GM20431 (cell line): ENCODE results near the gene COPS9.

Experiments
- in situ Hi-C: fragments of 300-500 bp; cut with MseI, MboI; formaldehyde crosslinking; loops from one replicate; pipeline ENCODE4 v1.15.0; 2020; ENCODE audit warnings: low sequenced_read_pairs; ENCODE audit not compliant: unreplicated experiment

Gene COPS9

DNA sequence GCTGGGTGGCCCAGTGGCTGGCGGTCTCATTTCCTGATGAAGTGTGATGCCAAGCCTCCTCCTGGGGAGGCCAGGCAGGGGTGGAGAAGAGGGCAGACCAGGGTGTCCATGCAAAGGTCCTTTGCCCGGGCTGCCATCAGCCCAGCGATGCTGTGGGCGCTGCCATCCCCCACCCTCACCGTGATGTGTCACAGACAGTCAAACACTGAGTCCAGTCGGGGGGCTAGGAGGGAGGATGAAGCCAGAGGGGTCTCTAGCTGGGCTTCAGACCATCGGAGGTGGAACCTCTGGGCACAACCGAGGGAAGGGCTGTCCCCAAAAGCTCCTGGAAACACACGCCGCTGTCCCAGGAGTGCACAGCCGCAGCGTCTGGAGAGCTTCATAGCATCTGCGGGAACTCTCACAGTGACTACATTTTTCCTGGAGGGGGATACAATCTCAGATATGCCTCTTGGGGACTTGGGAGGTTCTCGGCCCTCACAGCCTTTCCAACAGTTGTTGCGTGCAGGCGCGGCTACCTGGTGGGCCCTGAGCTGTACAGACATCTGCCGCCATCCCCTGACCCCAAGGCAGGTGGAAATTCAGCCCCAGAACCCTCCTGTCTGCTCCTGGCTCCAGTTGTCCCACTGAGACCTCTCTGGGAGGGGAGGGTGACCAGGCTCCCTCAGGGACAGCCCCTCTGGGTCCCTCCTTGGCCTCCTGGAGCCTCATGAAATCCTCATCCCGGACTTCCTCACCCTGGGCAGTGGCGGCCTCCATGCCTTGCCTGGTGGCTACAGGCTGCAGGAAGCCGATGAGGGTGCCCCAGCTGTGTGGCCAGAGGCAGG is 30.9 kb upstream of the COPS9 start:
- in situ Hi-C loops = no loop called here

DNA sequence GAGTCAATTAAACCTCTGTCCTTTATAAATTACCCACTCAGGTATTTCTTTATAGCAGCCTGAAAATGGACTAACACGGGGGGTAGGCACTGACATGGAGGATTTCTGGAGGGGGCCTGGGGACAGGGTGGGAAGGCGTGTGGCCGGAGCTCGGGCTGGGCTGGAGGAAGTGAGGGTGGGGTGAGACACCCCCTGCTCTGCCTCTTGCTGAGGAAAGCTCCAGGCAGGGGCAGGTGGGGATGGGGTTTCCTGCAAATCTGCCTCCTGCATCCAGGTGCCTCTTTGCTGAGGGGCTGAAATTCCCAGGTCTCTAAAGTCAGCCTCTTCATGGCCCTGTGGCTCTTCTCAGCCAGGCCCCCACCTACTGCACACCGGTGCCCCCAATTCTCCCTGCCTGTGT is 30.1 kb upstream of the COPS9 start:
- in situ Hi-C loops = no loop called here

DNA sequence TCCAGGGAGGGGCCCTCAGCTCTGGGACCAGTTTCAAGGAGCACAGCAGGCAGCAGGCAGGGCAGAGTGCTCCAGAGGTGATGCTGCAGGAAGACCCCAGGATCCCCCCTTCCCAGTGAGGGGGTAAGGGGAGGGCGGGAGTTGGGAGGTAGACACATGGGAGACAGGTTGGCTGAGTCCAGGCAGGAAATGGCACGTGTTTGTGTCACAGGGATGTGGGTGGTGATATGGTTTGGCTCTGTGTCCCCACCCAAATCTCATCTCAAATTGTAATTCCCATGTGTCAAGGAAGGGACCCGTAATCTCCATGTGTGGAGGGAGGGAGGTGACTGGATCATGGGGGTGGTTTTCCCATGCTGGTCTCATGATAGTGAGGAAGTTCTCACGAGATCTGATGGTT is 29.6 kb upstream of the COPS9 start:
- in situ Hi-C loops = no loop called here

DNA sequence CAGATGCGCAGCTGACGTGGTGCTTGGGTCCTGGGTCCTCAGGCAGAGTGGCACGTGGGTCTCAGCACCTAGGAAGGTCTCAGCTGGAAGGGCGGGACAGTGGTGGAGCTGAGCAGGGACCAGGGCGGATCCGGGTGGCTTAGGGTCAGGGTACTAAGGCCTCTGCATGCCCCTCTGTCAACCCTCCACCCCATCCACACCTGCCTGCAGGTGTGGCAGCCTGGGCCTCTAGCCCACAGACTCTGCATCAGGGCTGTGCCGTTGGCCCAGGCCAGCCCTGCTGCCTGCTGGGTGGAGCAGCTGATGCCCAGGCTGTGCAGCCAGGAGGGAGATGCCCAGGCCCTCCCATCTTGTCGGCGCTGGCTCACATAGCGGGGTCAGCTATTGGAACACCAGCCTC is 28.9 kb upstream of the COPS9 start:
- in situ Hi-C loops = no loop called here

DNA sequence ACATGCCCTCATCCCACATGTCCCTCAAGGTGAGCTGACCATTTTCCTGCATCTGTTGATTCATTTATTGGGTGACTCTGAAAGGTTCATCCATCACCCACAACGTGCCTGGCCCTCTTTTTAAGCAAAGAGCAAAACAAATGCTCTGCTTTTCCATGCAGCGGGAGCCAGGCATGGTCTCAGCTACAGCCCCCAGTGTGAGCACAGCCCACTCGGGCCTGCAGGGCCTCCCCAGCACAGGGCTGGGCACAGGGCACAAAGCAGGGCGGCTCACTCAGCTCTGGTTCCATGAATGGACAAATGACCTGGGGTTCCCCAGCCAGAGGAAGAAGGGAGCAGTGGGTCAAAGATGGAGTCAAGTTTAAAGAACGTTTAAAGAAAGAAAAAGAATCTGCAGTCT is 28.5 kb upstream of the COPS9 start:
- in situ Hi-C loops = no loop called here

DNA sequence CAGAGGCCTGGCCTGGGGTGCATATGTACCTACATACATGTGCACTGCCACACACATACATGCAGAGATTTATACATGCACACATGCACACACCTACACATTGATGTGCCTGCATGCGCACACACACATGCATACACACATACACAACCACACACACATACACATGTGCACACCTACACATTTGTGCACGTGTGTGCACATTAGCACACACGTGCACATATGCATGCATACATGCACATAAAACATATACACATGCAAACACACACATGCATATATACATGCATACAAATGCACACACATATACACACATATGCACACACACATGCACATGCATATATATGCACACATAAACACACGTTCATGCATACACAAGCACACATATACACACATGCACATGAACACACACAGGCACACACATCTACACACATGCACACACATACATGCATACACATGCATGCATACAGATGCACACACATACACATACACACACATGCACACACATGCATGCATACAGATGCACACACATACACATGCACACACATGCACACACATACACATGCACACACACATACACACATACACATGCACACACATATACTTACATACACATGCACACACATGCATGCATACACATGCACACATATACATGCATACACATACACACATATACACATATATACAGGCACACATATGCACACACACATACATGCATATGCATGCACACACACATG is 27.9 kb upstream of the COPS9 start:
- in situ Hi-C loops = no loop called here

DNA sequence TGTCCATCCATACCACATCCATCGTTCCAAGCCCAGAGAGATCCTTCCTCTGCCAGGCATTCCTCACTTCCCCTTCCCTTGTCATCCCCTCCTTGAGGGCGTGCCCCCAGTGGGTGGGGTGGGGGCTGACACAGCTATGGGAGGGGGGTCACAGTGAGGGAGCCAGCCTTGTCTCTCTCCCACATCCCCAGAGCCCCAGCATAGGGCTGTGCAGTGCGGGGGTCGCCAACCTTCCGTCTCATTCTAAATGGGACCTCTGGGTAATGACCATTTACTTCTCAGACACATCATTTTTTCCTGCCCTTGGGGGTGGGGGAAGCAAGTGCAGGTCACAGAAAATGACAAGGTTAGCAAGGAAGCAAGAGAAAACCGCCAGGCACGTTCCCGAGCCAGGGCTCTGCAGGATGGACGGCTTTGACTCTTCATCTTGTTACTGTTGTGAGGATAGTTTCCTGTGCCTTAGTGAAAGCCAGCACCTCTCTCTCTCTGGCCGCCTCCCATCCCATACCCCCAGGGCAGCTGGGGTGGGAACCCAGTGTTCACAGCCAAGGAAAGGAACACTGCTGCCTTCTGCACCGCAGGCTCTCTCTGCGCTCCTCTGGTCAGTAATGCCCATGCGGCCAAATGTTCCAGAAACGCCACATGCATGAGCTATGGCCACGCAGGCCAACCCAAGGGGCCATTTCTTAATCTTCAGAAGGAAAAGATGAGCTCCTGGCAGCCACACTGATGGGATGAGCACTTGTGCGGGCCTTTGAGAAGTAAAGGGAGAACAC is 27.0 kb upstream of the COPS9 start:
- in situ Hi-C loops = no loop called here

DNA sequence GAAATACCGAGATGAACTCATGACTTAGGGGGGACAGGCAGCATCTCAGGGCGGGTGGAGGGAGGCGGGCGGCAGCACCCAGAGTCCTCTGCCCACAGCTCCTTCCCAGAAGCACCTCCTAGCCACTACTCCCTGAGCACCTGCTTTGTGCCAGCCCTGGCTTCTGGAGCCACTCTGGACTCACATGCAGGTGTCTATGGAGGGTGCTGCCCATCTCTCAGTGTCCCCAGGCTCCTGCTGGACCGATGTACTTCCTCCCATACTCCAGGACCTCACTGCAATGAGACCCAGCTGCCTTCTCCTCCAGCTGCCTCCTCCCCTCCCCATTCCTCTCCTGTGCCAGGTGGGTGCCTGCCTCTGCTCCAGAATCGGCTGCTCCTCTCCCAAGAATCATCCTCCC is 26.4 kb upstream of the COPS9 start:
- in situ Hi-C loops = no loop called here

DNA sequence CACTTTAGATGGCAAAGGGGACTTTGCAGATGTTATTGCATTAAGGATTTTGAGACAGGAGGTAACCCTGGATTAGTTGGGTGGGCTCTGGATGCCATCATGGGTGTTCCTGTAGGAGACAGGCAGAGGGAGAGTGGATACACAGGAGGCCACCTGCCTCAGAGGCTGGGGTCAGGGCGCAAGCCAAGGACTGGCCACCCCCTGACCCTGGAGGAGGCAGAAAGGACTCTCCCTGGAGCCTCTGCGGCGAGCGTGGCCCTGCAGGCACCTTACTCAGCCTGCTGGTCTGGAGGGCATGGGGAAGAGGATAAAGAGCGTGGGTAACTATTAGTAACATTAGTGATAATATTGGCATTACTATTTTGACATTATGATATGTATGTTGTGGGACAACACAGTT is 25.9 kb upstream of the COPS9 start:
- in situ Hi-C loops = no loop called here

DNA sequence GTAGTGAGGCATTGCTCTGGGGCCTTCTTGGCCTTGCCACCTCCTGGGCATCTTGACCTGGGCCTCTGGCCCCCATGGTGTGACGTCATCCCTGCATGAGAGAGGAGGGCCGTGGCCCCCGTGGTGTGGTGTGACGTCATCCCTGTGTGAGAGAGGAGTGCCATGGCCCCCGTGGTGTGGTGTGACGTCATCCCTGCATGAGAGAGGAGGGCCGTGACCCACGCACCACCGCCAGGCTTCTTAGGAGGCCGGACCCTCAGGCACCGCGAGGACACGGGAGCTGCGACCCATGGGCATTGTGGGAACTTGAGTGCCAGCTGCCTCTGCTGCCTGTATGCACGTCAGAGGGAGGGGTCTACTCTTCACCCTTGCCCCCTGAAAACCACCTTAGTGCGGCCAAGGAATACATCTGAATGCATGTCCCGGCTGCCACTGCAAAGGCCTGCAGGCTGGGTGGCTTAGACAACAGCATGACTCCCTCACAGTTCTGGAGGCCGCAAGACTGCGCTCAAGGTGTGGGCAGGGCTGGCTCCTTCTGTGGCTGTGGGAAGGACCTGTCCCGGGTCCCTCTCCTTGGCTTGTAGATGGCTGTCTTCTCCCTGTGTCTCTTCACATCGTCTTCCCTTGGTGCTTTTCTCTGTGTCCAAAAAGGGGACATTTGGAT is 25.1 kb upstream of the COPS9 start:
- in situ Hi-C loops = no loop called here

DNA sequence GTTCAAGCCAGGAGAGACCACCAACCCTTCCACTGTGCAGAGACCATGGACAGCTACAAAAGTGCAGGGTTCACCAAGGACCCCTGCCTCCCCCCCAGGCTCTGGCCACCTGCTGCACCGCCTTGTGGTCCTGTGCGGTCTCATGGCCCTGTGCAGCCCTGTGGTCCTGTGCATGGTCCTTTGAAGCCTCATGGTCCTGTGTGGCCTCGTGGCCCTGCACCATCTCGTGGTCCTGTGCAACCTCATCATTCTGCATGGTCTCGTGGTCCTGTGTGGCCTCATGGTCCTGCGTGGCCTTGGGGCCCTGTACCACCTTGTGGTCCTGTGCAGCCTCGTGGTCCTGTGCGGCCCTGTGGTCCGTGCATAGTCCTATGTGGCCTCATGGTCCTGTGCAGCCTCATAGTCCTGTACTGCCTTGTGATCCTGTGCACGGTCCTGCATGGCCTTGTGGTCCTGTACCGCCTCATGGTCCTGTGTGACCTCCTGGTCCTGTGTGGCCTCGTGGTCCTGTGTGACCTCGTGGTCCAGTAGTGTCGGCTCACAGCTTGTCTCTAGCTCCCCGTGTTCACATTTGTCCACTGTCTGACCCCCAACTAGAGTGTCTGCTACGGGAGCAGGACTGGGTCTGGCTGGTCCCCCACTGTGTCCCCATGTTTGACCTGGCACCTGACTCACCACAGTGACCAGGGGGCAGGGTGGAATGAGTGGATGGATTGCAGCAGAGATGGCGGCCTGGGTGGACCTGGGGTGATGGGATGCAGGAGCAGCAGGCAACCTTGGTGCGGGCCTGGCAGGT is 24.4 kb upstream of the COPS9 start:
- in situ Hi-C loops = no loop called here

DNA sequence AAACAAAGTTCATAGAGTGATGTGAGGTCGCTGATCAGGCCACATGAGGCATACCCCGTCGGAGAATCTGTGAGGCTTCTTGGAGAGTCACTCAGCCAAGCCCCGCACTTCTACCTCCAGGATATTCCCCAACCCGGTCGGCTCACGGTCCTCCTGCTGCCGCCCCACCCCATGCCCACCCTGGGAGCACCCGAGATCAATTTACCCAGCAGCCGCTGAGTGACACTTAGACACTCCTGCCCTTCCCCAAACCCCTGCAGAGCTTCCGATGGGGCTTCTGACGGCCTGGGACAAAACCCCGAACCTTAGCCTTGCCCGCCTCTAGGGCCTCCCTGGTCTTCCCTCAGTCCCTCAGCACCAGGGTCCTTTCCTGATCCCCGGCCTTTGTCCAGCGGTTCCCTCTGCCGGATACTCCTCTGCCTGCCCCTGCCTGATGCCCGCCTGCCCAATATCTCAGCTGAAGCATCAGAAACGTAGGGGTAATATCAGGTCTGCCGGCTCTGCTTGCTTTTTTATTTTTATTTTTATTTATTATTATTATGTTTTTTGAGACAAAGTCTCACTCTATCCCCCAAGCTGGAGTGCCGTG is 23.2 kb upstream of the COPS9 start:
- in situ Hi-C loops = no loop called here

DNA sequence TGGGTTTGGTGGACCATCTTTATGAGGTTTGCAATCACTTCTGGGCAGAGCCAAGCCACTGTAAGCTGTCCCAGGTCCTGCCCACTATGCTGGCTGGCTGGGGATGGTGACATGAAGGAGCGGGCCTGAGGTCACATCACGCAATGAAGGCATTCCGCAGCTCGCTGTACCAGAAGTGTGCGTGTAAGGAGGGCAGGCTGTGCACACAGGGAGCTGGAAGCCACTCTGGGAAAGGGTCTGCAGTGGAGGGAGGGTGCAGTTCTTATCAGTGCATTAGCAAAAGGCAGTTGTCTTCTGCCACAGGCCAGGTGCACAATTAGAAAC is 21.0 kb upstream of the COPS9 start:
- in situ Hi-C loops = no loop called here

DNA sequence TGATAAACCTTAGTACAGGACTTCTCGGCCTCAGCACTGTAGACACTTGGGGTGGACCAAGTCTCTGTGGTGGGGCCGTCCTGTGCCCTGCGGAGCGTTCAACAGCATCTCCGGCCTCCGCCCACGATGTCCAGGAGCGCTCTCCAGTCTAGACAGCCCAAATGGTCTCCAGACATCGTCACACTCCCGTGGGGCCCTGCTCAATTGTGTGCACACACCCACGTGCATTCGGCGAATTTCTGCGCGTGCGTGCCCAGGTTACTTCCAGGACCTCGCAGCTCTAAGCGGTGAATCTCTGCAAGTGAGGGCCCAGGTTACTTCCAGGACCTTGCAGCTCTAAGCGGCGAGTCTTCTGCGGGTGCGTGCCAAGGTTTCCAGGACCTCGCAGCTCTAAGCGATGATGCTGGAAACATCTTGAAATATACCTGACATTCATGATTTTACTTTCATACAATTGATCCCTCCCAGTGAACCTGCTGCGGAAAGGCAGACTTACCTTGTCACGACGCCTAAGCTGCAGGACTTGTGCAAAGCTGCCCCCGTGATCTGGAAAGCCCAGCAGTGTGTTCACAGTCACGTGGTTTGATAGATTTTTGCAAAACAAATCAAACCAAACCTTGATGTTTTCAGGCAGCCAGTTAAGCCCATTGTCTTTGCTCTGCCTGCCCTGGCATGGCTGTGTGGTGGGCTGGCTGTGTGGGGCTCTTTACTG is 20.5 kb upstream of the COPS9 start:
- in situ Hi-C loops = no loop called here

DNA sequence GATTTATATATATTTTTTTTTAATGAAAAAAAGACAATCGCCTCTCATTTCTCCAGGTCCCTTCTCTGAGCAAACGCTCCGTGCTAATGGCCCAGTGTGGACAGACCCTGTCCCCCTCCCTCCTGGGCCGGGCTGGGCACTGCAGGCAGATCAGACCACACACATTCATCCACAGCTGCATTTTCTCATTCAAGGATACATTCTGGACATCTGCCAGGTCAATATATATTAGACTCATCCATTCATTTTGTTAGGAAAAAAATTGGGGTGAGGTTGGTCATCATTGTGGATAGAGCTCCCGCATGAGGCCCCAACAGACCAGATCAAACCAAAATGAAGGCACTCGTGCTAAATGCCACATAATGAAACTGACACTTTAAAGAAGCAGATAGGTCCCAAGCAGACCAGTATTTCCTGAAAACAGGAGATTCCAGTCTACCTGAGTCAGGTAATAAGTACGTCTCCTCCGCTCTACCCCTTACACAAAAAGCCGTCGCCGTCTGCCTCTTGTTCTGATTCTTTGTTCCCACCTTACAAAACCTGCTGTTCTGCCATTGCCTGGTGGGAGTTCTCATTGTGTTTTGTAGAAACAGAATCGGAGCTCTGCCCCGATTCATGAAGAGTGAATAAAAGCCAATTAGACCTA is 19.8 kb upstream of the COPS9 start:
- in situ Hi-C loops = no loop called here

DNA sequence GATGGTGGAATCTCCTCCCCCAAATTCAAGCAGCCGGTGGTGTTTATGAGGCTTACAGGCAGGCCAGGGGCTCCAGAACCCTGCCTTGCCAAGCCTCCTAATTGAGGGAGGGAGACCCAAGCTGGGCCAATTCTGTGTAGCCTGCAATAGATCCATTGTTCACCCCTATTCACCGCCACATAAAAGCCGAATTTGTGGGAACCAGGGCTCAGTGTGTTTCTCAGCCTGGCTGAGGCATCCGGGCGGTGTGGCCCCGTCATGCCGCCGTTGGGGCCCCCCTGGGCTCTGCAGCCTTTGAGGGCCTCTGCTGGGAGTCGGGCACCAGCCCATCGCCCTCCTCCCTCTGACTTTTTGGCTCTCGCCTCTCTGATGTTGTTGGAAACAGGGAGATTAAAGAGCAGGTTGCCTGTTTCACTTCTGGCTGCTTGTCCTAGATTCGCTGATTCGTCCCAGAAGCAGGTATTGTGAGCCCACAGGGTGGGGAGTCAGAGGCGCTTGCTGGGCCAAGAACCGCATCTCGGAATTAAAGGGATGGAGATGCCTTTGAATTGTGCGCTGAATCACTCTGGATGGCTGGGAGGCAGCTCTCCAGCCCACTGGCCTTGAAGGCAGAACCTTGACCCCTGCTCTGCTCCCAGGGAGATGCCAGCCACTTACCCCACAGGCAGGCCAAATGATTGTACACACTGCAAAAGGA is 19.1 kb upstream of the COPS9 start:
- in situ Hi-C loops = no loop called here

DNA sequence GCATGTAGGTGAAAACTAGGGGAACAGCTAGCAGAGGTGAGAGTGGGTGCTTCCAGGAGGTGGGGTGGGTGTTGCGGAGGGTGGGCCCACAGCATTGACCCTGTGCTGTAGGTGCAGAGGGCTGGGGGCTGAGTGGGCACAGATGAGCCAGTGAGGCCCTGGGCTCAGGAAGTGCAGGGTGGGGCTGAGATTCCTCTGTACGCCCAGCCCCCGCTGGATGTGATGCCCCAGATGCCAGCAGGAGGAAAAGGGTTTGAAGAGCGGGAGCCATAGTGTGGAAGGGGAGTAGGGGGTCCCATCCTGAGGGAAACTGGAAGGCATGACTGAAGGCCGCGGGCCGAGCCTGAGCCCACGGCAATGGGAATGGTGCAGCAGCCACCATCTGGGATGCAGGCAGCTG is 18.5 kb upstream of the COPS9 start:
- in situ Hi-C loops = no loop called here

DNA sequence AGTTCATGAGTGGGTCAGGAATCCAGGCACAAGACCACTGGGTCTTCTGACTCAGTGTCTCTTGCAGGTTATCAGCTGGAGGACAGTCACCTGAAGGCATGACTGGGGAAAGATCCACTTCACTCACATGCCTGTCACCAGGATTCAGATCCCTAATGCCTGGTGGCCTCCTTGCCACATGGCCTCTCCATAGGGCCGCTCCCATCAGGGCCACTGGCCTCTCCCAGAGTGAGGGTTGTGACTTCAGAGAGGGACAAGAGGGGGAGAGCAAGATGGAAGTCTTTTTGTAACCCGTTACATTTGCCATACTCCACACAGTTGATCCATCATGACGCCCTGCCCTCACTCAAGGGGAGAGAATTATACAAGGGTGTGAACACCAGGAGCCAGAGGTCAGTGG is 17.3 kb upstream of the COPS9 start:
- in situ Hi-C loops = no loop called here
